ENCODE results near the gene EXOG.

GRCh38 chr3:38496131-38496910 lies at the start of gene EXOG:
- TF ChIP-seq SP1 (IDR thresholded peaks at IDR 0.05): no peak
- no peak for TF ChIP-seq NFRKB (IDR thresholded peaks at IDR 0.05)
- no peak for TF ChIP-seq HDGF (IDR thresholded peaks at IDR 0.05; ENCODE audit: borderline replicate concordance)
